ENCODE data around the gene LRFN2. TPM values are rescaled to one million over a fixed set of nuclear protein-coding genes. Genes with fewer than 3 reads are reported as not detected.

LRFN2 gene
- total RNA-seq, 1 donor from 2014 or later = 0.32 TPM

- FAIRE-seq (no peak), DNase-seq (ENCODE audit: low read depth) (no peak)
- peaks cover 8% of the 10 kb centered on the region for H3K9me3 Mint-ChIP-seq (ENCODE audit: unreplicated experiment)
- no peaks in the 10 kb centered on the region for H3K36me3 Mint-ChIP-seq (ENCODE audit: low read depth, unreplicated experiment)
- H3K4me1 Mint-ChIP-seq (ENCODE audit: low read depth, unreplicated experiment) = peaks cover 6% of the 10 kb centered on the region
- no peaks in the 10 kb centered on the region for H4K20me1 ChIP-seq (ENCODE audit: insufficient read depth, low read length)
- H2AFZ ChIP-seq (ENCODE audit: low read depth, low read length) = no peak overlapping the region
- H3K36me3 ChIP-seq (ENCODE audit: insufficient read depth, low read length) = no peaks in the 10 kb centered on the region
- no peak overlapping the region for H3K4me3 Mint-ChIP-seq (ENCODE audit: unreplicated experiment)
- H3K27me3 Mint-ChIP-seq (ENCODE audit: low read depth, unreplicated experiment) = peaks cover 14% of the 10 kb centered on the region
- H3K27me3 ChIP-seq (ENCODE audit: insufficient read depth, low read length) = no peaks in the 10 kb centered on the region
- H3K27ac Mint-ChIP-seq (ENCODE audit: unreplicated experiment) = no peak overlapping the region
- no peaks in the 10 kb centered on the region for H3K79me2 ChIP-seq (ENCODE audit: insufficient read depth, low read length)
- no peak for TF ChIP-seq EZH2 (IDR thresholded peaks at IDR 0.05; ENCODE audit: insufficient read depth, low read length)
- TF ChIP-seq, protein P1, sequence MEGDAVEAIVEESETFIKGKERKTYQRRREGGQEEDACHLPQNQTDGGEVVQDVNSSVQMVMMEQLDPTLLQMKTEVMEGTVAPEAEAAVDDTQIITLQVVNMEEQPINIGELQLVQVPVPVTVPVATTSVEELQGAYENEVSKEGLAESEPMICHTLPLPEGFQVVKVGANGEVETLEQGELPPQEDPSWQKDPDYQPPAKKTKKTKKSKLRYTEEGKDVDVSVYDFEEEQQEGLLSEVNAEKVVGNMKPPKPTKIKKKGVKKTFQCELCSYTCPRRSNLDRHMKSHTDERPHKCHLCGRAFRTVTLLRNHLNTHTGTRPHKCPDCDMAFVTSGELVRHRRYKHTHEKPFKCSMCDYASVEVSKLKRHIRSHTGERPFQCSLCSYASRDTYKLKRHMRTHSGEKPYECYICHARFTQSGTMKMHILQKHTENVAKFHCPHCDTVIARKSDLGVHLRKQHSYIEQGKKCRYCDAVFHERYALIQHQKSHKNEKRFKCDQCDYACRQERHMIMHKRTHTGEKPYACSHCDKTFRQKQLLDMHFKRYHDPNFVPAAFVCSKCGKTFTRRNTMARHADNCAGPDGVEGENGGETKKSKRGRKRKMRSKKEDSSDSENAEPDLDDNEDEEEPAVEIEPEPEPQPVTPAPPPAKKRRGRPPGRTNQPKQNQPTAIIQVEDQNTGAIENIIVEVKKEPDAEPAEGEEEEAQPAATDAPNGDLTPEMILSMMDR (IDR thresholded peaks at IDR 0.05; ENCODE audit: insufficient read depth, low read depth, low read length) = no peak
- H3K27ac ChIP-seq (ENCODE audit: low read depth, low read length) = no peak overlapping the region
- H3K4me1 ChIP-seq (ENCODE audit: insufficient read depth, low read length) = no peaks in the 10 kb centered on the region
- no peaks in the 10 kb centered on the region for H3K9me3 ChIP-seq (ENCODE audit: insufficient read depth, low read depth, low read length)
- no peak overlapping the region for H3K9ac ChIP-seq (ENCODE audit: low read length)
- no peak overlapping the region for H3K4me2 ChIP-seq (ENCODE audit: low read length)
- H3K4me3 ChIP-seq (ENCODE audit: insufficient read depth, low read depth, low read length) = no peak overlapping the region
These were observed 43.3 kb upstream of the LRFN2 start for GRCh38 chr6:40630488-40630887.

DNA sequence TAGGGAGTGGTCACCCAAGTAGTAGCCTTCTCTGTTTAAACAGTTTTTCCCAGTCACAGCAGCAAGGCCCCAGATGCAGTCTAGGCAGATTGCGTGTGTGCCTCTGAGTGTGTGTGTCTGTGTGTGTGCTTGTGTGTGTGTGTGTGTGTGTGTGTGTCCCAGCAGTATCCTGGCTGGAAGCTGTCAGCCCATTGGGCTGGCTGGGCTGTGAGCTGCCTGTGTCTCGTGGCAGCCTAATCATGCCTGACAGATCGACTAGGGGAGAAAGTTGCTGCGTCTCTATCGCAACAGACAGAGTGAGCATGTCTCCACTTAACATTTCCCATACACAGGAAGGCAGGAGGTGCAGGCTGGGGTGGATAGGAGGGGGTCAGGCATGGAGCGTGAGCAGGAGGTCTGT, 42.9 kb upstream of the LRFN2 start:
- Histone ChIP-seq H2AFZ (ENCODE audit: low read depth, low read length) (no peak overlapping the region), H3K27me3 (ENCODE audit: insufficient read depth, low read length) (no peaks in the 10 kb centered on the region), H3K9me3 (ENCODE audit: insufficient read depth, low read depth, low read length) (no peaks in the 10 kb centered on the region), H4K20me1 (ENCODE audit: insufficient read depth, low read length) (no peaks in the 10 kb centered on the region), H3K27ac (ENCODE audit: low read depth, low read length) (no peak overlapping the region), H3K79me2 (ENCODE audit: insufficient read depth, low read length) (no peaks in the 10 kb centered on the region), H3K4me2 (ENCODE audit: low read length) (no peak overlapping the region), H3K36me3 (ENCODE audit: insufficient read depth, low read length) (no peaks in the 10 kb centered on the region), H3K9ac (ENCODE audit: low read length) (no peak overlapping the region), H3K4me1 (ENCODE audit: insufficient read depth, low read length) (no peaks in the 10 kb centered on the region), H3K4me3 (ENCODE audit: insufficient read depth, low read depth, low read length) (no peak overlapping the region)
- peaks cover 12% of the 10 kb centered on the region for H3K27me3 Mint-ChIP-seq (ENCODE audit: low read depth, unreplicated experiment)
- H3K4me3 Mint-ChIP-seq (ENCODE audit: unreplicated experiment) = no peak overlapping the region
- no peak for FAIRE-seq
- H3K36me3 Mint-ChIP-seq (ENCODE audit: low read depth, unreplicated experiment) = no peaks in the 10 kb centered on the region
- no peak overlapping the region for H3K27ac Mint-ChIP-seq (ENCODE audit: unreplicated experiment)
- TF ChIP-seq EZH2 (IDR thresholded peaks at IDR 0.05; ENCODE audit: insufficient read depth, low read length) = no peak
- TF ChIP-seq, protein P1 (IDR thresholded peaks at IDR 0.05; ENCODE audit: insufficient read depth, low read depth, low read length) = no peak
- no peak for DNase-seq (ENCODE audit: low read depth)
- peaks cover 8% of the 10 kb centered on the region for H3K9me3 Mint-ChIP-seq (ENCODE audit: unreplicated experiment)
- peaks cover 6% of the 10 kb centered on the region for H3K4me1 Mint-ChIP-seq (ENCODE audit: low read depth, unreplicated experiment)

DNA sequence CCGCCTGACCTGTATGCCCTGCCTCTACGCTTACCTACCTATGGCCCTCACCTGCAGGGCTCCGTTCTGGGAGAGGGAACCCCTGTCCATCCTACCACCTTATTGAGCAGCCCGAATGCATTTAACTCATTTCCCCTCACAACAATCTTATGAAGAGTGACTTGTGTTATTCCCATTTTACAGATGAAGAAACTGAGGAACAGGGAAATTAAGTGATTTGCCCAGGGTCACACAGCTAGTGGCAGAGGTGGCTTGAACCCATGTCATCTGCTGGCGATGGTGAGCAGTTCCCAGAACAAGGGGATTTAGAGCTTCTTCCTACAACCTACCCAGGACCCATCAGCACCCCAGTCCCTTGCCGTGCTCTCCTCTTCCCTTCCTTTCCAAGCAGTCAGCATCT, 42.3 kb upstream of the LRFN2 start:
- TF ChIP-seq, protein P1 (IDR thresholded peaks at IDR 0.05; ENCODE audit: insufficient read depth, low read depth, low read length) = no peak
- TF ChIP-seq EZH2 (IDR thresholded peaks at IDR 0.05; ENCODE audit: insufficient read depth, low read length) = no peak
- DNase-seq (ENCODE audit: low read depth) (no peak), FAIRE-seq (no peak)
- peaks cover 12% of the 10 kb centered on the region for H3K27me3 Mint-ChIP-seq (ENCODE audit: low read depth, unreplicated experiment)
- H3K27ac Mint-ChIP-seq (ENCODE audit: unreplicated experiment) = no peak overlapping the region
- Histone ChIP-seq H3K4me2 (ENCODE audit: low read length) (no peak overlapping the region), H3K4me1 (ENCODE audit: insufficient read depth, low read length) (no peaks in the 10 kb centered on the region), H3K9me3 (ENCODE audit: insufficient read depth, low read depth, low read length) (no peaks in the 10 kb centered on the region), H2AFZ (ENCODE audit: low read depth, low read length) (no peak overlapping the region), H3K79me2 (ENCODE audit: insufficient read depth, low read length) (no peaks in the 10 kb centered on the region), H3K4me3 (ENCODE audit: insufficient read depth, low read depth, low read length) (no peak overlapping the region), H3K36me3 (ENCODE audit: insufficient read depth, low read length) (no peaks in the 10 kb centered on the region), H3K27ac (ENCODE audit: low read depth, low read length) (no peak overlapping the region), H3K27me3 (ENCODE audit: insufficient read depth, low read length) (no peaks in the 10 kb centered on the region), H3K9ac (ENCODE audit: low read length) (no peak overlapping the region), H4K20me1 (ENCODE audit: insufficient read depth, low read length) (no peaks in the 10 kb centered on the region)
- no peaks in the 10 kb centered on the region for H3K36me3 Mint-ChIP-seq (ENCODE audit: low read depth, unreplicated experiment)
- H3K4me1 Mint-ChIP-seq (ENCODE audit: low read depth, unreplicated experiment) = peaks cover 6% of the 10 kb centered on the region
- H3K9me3 Mint-ChIP-seq (ENCODE audit: unreplicated experiment) = peaks cover 8% of the 10 kb centered on the region
- no peak overlapping the region for H3K4me3 Mint-ChIP-seq (ENCODE audit: unreplicated experiment)

Measured in astrocyte (in vitro differentiated cells and primary cell).